ENCODE measurements around the gene ELMO1.

- TF ChIP-seq CTCF (conservative IDR thresholded peaks at IDR 0.05; ENCODE audit: low read depth in 2 of 2) (no peak), POLR2AphosphoS5 (IDR thresholded peaks at IDR 0.05; ENCODE audit: low read depth) (no peak), EZH2 (IDR thresholded peaks at IDR 0.05; ENCODE audit: low read depth, unreplicated experiment) (no peak), REST (IDR thresholded peaks at IDR 0.05; ENCODE audit: unreplicated experiment) (no peak), CREB1 (CRISPR knock-in tag; IDR thresholded peaks at IDR 0.05; ENCODE audit: low read depth) (no peak), EZH2phosphoT487 (IDR thresholded peaks at IDR 0.05; ENCODE audit: unreplicated experiment) (no peak), NANOG (IDR thresholded peaks at IDR 0.05; ENCODE audit: borderline replicate concordance) (no peak), ZNF114 (CRISPR knock-in tag; IDR thresholded peaks at IDR 0.05) (no peak), ETS1 (IDR thresholded peaks at IDR 0.05) (no peak), STAT1 (IDR thresholded peaks at IDR 0.05; ENCODE audit: unreplicated experiment) (no peak)
Measured at GRCh38 chr7:37039131-37039749, 409.4 kb downstream of the ELMO1 start.

Measured in GM23338 (cell line).